ENCODE results near the gene TNPO3.

DNA sequence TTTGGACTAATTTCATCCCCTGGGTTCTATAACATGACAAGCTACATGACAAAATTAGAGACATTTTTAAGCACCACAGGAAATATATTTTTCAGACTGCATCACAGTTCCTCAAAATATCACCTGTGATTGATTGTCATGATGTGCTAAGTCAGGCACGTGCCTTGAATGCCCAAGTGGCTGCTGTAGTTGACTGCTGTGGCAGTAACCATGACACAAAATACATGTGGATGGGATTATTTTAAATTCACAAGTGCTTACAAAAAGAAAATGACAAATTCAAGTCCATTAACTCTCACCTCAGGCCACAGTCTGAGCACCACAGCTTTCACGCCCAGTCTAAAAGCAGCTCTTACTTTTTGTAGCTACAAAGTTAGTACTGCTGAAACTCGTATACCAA, 45.5 kb downstream of the TNPO3 start:
- TF ChIP-seq EZH2 (IDR thresholded peaks at IDR 0.05) (no peak), POLR2AphosphoS5 (IDR thresholded peaks at IDR 0.05; ENCODE audit: borderline replicate concordance, low read depth, low read length) (no peak), FOXP2 (optimal IDR thresholded peaks at IDR 0.05; ENCODE audit: control extremely low read depth, extremely low read length, insufficient read depth) (no peak)
